Kidney capillary endothelial cell (primary cell): Measurements from ENCODE around the gene GPRC5C.
"Not testable (repeated sequence)": the region's sequence is repeated elsewhere in the genome, so short reads cannot be mapped to it uniquely, and the experiment has no call there.

Experiments
- DNase-seq: peaks from one replicate; pipeline ENCODE4 v3.0.0-alpha.2; 2018; ENCODE audit warnings: low spot score

Gene GPRC5C

DNA sequence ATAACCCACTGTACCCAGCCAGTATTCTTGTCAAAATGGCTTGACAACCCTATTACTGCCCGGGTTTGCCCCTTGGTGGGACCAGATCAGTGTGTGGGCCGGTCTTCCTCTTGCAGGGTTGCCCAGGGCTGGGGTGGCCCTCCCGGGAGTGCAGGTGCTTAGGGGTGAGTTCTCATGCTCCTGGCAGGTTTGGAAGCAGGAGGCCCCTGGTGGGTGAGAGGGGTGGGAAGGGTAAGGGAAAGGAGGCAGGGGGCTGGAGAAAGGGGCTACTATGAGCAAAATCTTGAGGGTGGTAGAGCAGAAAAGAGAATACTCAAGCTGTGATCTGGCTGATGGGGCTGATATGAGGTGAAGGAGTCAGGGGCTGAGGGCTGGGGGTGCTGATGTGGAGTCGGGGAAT, 41.0 kb downstream of the GPRC5C start:
- DNase-seq, result no peak

DNA sequence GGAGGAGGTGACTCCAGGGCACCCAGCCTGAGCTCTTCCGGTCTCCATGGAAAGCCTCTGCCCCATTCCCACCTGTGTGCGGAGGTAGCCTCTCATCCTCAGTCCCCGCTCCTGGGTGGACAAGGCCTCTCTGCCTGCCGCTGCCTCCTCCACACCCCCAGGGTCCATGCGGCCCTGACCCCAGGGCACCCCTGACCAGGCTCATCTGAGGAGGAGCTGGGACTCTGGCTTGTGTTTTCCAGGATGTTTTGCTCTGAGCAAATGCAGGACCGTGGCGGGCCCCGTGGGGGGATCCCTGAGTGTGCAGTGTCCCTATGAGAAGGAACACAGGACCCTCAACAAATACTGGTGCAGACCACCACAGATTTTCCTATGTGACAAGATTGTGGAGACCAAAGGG, 41.4 kb downstream of the GPRC5C start:
- no peak for DNase-seq

- DNase-seq, result no peak
These were observed 42.3 kb downstream of the GPRC5C start for GRCh38 chr17:74474043-74474792.

- no peak for DNase-seq
These were observed 43.3 kb downstream of the GPRC5C start for GRCh38 chr17:74475189-74475588.

GRCh38 chr17:74477411-74477810, 45.5 kb downstream of the GPRC5C start:
- no peak for DNase-seq

- no peak for DNase-seq
These were observed 46.7 kb downstream of the GPRC5C start for GRCh38 chr17:74478420-74479100.

- no peak for DNase-seq
These were observed 48.4 kb downstream of the GPRC5C start for GRCh38 chr17:74480290-74480689.

- DNase-seq, result no peak
These were observed 49.7 kb downstream of the GPRC5C start for GRCh38 chr17:74481621-74482020.

DNA sequence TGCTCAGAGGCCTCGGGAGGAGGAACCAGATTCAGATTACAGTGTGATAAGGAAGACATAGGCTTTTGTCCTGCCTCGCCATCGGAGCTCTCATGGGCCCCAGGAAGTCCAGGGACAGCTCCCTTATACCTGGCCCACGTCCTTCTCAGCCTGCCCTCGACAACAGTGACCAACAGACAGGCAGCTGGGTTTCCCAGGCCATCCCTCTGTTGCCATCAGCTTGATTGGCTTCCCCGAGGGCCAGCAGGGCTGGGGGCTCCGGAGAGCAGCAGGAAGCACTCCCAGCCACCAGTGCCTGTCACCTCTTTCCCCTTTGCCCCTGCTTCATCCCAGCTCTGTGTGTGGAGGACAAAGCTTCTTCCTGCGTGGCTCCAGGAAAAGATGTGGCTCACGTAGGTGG, 52.2 kb downstream of the GPRC5C start:
- no peak for DNase-seq

GRCh38 chr17:74485022-74485743, 53.3 kb downstream of the GPRC5C start:
- no peak for DNase-seq

DNA sequence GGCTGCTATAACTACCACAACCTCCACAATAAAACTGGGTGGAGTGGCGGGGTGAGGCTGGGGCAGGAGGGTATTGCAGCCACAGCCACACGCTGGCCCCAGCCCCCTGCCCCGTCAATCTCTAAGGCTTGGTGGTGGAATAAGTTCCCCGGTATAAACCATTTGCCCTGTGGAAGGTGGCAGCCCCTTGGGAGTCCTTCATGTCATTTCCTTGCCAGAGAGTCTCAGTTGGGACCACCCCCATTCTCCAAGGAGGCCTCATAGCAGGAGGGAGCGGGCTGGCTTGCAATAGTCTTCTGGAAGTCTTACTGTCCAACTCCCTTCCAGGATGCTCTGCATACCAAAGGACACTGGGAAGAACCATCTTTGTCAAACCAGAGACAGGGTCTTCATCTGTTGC, 54.0 kb downstream of the GPRC5C start:
- DNase-seq, result no peak

- not testable (repeated sequence) for DNase-seq
These were observed 56.4 kb downstream of the GPRC5C start for GRCh38 chr17:74488276-74488675.

GRCh38 chr17:74490716-74491115, 58.8 kb downstream of the GPRC5C start:
- no peak for DNase-seq

GRCh38 chr17:74491626-74492025, 59.7 kb downstream of the GPRC5C start:
- no peak for DNase-seq

GRCh38 chr17:74493331-74493833, 61.5 kb downstream of the GPRC5C start:
- peak; percentile 67 for DNase-seq
